Measurements from ENCODE around the gene ALKBH4.

GRCh38 chr7:102417105-102417504 is 47.6 kb downstream of the ALKBH4 start:
- no peak for TF ChIP-seq CTCF (IDR thresholded peaks at IDR 0.05)
- no peak for TF ChIP-seq POLR2A (IDR thresholded peaks at IDR 0.05)

Measured in uterus (tissue), 2 donors.